Stimulated activated CD8-positive, alpha-beta memory T cell treated with anti-CD3 and anti-CD28 coated beads, Interleukin-12 subunit alpha, Interleukin-12 subunit beta, amount 100 ng/mL, for 4 hours (primary cell): Measurements from ENCODE around the gene SESTD1.

Source experiments
- DNase-seq: peaks from one replicate; pipeline ENCODE4 v3.0.0-alpha.2; 2020; ENCODE audit warnings: low read depth

The SESTD1 gene

GRCh38 chr2:179191110-179191509 is 73.5 kb downstream of the SESTD1 start:
- DNase-seq, result no peak

DNA sequence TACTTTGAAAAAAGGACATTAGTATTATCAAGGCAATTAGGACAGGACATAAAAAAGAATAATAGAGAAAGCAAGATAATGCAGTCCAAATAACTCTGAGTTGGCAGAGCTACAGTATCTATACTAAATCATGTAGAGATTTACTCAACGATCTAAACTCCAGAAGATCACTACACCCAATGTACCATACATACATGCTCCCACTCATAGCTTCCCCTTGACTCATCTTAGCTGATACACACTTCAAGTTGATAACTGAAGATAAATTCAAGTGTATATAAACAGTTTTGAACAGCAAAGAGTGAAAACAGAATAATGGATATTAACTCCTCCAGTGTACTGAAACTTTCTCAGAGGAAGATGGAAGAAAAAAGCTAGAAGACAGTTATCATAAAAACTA is 78.5 kb downstream of the SESTD1 start:
- DNase-seq, result no peak

DNA sequence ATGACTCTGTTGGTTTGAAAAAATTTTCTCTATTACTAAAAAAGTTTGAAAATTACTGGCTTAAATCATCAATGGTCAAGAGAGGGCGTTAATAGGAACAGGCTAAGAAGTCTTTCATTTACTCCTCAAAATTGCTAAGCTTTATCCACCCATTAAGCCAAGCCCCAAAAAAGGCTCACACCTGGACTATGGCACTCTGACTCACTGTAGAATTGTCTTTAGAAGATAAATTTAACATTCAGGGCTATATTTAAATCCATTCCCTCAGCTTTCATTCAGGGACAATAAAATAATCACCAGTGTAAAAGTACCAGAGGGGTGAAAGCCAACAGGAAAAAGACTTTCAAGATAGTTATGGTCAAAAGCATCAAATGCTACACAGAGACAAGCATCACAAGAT is 80.0 kb downstream of the SESTD1 start:
- no peak for DNase-seq

- no peak for DNase-seq
Measured at GRCh38 chr2:179181002-179181401, 83.6 kb downstream of the SESTD1 start.

DNA sequence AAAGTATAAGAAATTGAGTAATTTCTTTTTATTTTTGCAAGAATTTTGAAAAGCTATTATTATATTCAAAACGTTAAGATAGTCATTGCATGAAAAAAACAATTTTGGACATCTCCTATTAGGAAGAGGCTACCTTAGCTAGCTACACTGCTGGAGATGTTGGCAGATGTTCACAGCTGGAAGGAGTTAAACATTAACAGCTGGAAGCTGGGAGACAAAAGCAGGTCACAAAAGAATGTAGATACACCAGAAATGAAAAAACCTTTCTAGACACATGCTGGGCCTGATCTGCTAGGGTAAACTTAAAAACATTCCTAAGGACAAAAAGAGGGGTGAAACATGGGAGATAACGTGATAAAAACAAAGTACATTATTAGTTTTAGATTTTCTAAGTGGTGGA is 84.4 kb downstream of the SESTD1 start:
- DNase-seq, result no peak

- no peak for DNase-seq
Measured at GRCh38 chr2:179179719-179180118, 84.9 kb downstream of the SESTD1 start.

DNA sequence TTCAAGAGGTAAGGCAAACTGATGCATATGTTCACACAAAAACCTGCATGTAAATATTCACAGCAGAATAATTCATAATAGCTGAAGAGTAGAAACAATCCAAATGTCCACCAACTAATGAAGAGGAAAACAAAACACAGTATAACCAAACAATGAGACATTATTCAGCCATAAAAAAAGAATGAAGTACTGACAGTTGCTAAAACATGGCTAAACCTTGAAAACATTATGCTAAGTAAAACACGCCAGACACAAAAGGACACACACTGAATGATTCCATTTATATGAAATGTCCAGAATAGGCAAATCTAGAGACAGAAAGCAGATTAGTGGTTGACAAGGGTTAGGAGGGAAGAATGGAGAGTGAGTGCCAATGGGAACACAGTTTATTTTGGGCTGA is 86.9 kb downstream of the SESTD1 start:
- no peak for DNase-seq

- DNase-seq, result no peak
Measured at GRCh38 chr2:179174240-179174639, 90.4 kb downstream of the SESTD1 start.

- no peak for DNase-seq
Measured at GRCh38 chr2:179172894-179173293, 91.7 kb downstream of the SESTD1 start.

DNA sequence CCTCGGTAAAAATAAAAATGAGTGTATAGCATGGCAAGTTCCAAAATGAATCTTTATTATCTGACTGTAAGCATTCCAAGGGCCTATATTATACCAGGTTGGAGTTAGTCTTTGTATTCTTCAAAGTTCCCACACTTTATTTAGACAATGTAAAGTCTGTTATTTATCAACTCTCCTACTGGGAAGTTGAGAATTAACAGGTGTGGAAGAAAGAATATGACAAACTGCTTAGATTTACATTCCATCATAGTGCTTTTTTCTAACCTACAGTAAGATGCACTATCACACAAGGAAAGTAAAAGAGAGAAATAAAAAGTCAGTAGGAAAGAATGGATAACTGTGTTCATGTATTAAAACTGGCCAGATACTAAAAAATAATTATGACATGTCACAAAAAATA is 93.3 kb downstream of the SESTD1 start:
- no peak for DNase-seq

DNA sequence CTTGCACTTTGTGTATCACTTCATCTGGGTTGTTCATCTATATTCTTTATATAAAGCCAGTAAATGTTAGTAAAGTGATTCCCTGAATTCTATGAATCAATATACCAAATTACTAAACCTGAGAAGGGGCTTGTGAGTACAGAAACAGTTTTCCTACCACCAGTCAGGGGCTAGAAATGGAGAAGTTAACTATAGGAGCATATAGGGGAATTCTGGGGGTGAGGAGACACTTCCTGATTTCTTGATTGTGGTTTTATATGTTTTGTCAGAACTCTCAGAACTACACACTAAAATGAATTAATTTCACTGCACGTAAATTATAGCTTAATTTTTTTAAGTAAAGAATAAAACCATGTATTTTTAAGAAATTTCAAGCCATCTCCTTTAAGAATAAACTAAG is 93.7 kb downstream of the SESTD1 start:
- DNase-seq, result no peak

DNA sequence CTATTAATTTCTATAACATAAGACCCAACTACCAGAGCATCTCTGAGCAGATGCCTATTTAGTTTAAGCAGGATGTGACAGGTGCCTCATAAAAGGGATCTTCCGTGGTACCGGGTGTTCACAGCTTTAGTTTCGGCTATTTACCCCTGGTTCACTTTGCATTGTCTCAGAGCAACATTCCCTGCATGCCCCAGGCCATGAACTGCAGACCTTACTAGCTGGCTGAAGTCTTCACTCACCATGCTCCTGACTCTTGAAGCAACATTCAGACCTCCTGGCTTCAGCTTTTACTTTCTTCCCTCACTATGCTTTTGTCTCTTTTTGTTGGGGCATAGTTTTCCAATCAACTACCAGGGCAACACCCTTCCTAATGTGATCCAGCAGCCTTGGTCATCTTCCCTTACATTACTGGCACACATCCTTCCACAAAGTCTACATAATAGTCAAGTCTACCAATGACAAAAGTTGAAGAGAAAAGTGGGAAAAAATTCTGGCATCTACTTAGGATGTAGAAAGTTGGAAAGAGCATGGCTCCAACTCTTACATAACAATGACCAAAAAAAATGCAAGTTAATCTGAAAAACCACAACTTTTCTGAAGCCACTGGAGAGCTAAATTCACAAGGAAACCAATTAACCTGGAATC is 99.2 kb downstream of the SESTD1 start:
- no peak for DNase-seq

GRCh38 chr2:179141206-179141605 is 123.4 kb downstream of the SESTD1 start:
- no peak for DNase-seq

DNA sequence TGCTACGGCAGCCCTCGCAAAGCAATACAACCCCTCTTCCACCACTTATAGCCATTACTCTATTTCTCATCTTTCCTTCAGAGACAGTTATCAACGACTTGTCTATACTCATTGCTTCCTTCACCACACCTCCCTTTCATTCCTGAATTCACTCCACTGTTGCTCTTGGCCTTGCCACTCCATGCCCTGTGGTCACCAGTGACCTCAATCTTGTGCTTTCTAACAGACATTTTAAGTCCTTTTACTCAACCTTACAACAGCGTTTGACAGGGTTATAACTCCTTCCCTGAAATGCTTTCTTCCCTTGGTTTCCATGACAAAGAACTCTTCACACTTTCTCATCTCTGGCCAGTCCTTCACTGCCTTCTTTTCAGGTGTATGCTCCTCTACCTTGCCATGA is 124.1 kb downstream of the SESTD1 start:
- no peak for DNase-seq

GRCh38 chr2:179139506-179139905 is 125.1 kb downstream of the SESTD1 start:
- no peak for DNase-seq

- DNase-seq, result no peak
Measured at GRCh38 chr2:179137200-179137759, 127.4 kb downstream of the SESTD1 start.

DNA sequence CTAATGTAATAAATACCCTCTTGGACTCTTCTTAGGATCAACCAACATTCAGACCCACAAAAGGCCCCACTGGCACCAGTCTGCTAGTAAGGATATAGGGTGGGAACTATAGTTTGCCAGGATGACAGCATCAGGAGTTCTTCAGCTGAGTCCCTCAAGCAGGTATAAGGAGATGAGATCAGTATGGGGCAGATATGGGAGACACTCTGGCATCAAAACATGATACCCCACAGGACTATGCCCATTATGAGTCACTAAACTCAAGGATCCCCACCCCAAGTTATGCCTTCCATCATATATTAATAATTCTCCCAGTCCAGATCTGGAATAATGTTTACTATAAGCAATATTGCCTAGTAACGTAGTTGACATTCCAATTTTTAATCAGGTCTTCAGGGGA is 131.6 kb downstream of the SESTD1 start:
- DNase-seq, result no peak

- no peak for DNase-seq
Measured at GRCh38 chr2:179132076-179132475, 132.6 kb downstream of the SESTD1 start.

GRCh38 chr2:179130560-179130959 is 134.1 kb downstream of the SESTD1 start:
- DNase-seq, result no peak

DNA sequence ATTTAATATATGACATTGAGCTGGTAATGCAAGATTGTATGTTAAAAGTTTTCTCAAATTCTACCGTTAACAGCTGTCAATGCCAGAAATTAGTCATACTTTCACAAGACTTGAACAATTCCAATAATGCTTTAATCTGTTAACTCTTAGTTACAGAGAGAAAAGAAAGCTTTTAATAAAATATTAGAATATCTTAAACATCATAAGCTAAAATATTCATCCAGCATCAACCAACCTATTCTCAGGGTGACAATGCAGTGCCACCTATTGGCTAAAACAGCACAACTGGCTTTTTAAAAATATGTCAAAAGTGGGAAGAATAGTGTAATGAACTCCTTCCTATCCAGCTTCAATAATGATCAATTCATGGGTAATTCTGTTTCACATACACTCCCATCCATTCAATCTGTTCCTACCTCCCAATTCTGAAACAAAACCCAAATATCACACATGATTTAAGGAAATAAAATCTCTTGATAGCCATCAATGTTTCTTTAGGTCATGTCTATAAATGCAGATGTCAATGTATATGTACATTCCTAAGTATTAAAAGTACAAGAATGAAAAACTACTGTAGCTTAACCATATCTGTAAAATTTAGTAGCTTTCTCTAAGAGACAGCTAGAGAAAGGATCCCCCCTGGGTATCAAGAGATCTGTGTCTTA is 134.9 kb downstream of the SESTD1 start:
- DNase-seq, result no peak

GRCh38 chr2:179125404-179125803 is 139.2 kb downstream of the SESTD1 start:
- DNase-seq, result no peak

GRCh38 chr2:179124282-179124681 is 140.3 kb downstream of the SESTD1 start:
- no peak for DNase-seq

DNA sequence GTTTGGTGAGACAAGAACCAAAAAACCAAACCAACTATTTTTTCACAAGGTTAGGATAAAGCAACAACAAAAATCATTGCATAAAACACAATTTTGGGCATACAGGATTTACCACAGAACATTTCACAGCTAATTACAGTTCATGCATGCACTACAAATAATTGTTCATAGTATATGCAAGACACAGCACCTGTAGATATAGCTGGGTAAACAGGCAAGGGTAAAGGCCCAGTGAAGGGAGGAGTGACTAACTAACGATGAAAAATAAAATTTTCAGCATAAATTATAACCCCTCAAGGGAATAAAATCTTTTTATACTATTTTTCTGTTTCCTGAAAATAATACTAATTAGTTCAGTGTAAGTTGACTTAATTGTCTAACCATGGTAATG is 141.4 kb downstream of the SESTD1 start:
- DNase-seq, result no peak

- no peak for DNase-seq
Measured at GRCh38 chr2:179107737-179108136, 156.9 kb downstream of the SESTD1 start.
